Measurements from ENCODE around the gene ANKRD62.

GRCh38 chr18:12044591-12044990, 49.1 kb upstream of the ANKRD62 start:
- TF ChIP-seq ZNF384 (IDR thresholded peaks at IDR 0.05; ENCODE audit: low read depth, low read length), result no peak
- TF ChIP-seq SPI1 (IDR thresholded peaks at IDR 0.05; ENCODE audit: borderline replicate concordance, low read depth, low read length), result no peak
- TF ChIP-seq CTCF (IDR thresholded peaks at IDR 0.05 in 2 of 3, conservative IDR thresholded peaks at IDR 0.05 in 1 of 3; ENCODE audit: insufficient read depth in 2 of 3, low read depth in 1 of 3, low read length in 3 of 3), result no peak
- TF ChIP-seq POLR3A (IDR thresholded peaks at IDR 0.05; ENCODE audit: borderline replicate concordance, extremely low read depth, insufficient read depth, insufficient read length), result no peak
- no peak for TF ChIP-seq MAX (CRISPR knock-in tag; IDR thresholded peaks at IDR 0.05)
- TF ChIP-seq IRF1 (CRISPR knock-in tag; IDR thresholded peaks at IDR 0.05; ENCODE audit: borderline replicate concordance), result no peak
- no peak for TF ChIP-seq POLR2AphosphoS5 (IDR thresholded peaks at IDR 0.05; ENCODE audit: control insufficient read depth, insufficient read depth, low read depth, low read length)
- no peak for TF ChIP-seq ELF1 (tag; IDR thresholded peaks at IDR 0.05)
- TF ChIP-seq NFIC (IDR thresholded peaks at IDR 0.05), result no peak
- TF ChIP-seq NFXL1 (CRISPR knock-in tag; IDR thresholded peaks at IDR 0.05), result no peak
- TF ChIP-seq ZNF785 (CRISPR knock-in tag; IDR thresholded peaks at IDR 0.05), result no peak
- no peak for TF ChIP-seq POLR2A (conservative IDR thresholded peaks at IDR 0.05)
- no peak for TF ChIP-seq SAP30 (IDR thresholded peaks at IDR 0.05; ENCODE audit: borderline replicate concordance, insufficient read depth, low read depth, low read length, poor library complexity, severe bottlenecking)

Data from K562 (cell line).